T-helper 1 cell (primary cell): ENCODE measurements around the gene ZNF514.
"Not testable (repeated sequence)": the region's sequence is repeated elsewhere in the genome, so short reads cannot be mapped to it uniquely, and the experiment has no call there.

ENCODE experiments used
- DNase-seq, 5 donors: peaks; one replicate each; pipeline ENCODE4 v3.0.0-alpha.2; 2012 to 2020

ZNF514 gene

DNA sequence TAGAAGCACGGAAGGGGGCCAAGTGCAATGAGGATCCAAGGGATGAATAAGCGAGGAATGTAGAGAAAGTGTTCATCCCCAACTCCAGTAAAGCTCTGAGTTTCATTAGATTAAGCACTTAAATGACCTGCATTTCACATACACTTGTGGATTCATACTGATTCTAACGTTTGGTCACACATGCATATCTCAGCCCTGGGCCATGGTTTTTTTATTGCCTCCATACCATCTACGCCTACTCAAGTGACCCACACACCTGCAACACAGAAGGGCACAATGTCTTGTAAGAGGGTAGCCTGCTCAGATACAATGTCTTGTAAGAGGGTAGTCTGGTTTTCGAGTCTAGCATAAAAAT lies 37.5 kb downstream of the ZNF514 start:
- DNase-seq: no peak

DNA sequence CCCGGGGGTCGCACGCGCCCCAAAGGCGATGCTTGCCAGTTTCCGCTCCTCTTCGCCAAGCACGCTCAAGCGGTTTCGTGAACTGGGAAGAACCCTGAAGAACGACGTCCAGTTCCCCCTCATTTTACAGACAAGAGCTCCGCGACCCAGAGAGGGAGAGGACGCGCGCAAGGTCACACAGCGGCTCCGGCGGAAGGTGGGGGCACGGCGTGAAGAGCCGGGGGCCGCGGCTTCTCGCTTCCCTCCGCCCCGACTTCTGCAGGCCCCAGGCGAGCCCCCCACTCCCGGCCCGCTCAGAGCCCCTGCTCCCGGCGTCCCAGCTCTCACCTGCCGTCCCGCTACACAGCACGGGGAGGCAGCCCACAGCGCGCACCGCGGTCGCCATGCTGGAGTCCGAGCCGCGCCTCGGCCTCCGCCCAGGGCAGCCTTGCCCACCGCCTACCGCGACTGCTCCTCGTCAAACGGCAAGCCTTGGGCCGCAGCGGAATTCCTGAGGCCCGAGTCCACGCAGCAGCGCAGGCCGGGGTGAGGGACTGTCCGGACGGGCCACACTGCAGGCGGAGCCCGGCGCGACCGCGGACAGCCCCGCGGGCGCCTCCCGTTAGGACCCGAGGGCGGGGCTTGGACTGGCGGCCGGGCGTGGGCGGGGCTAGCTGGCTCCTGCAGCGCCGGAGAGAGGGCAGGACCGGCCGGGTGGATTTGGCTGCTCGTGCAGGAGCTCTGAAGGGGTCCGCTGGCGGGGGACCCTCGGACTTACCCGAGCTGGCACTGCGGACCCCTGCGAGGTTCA lies 38.0 kb downstream of the ZNF514 start, which contains the start of gene MRPS5:
Gene MRPS5 (minus strand): TSS at position 402 of the 790 bp plus-strand sequence. CDS start 17 bp downstream, at position 385.
- DNase-seq: peak; percentile 59 to 81 (median 73)

DNA sequence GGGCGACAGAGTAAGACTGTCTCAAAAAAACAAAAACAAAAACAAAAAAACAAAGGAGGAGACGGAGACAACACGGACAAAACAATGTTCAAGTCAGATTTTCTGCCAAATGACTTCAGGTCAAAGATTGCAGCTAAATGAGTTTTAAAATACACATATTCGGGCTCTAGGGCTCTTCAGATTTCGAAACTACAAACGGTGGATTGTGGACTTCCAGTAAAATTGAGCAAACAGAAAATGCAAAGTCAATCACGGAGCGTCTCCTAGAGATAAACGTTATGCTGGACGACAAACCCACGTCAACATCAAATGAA lies 38.6 kb downstream of the ZNF514 start:
- no peak for DNase-seq

DNA sequence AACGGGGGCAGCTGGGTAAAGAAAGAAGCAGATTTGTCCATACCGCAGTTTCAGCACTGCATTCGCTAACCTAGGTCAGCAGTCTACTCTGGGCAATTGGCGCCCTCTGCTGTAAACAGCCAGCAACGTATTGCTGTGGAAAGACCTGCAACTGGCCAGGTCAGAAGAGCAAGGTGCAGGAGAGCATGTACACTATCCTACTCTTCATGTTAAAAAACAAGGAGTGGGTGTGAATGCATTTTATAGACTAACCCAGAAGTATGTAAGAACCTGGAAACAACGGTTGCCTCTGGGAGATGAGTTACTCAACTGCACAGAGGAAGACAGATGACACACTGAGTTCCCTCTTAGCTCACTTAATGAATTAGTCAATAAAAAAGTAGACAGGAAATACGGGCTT lies 44.2 kb downstream of the ZNF514 start:
- peak; percentile 46 to 76 (median 60) for DNase-seq

DNA sequence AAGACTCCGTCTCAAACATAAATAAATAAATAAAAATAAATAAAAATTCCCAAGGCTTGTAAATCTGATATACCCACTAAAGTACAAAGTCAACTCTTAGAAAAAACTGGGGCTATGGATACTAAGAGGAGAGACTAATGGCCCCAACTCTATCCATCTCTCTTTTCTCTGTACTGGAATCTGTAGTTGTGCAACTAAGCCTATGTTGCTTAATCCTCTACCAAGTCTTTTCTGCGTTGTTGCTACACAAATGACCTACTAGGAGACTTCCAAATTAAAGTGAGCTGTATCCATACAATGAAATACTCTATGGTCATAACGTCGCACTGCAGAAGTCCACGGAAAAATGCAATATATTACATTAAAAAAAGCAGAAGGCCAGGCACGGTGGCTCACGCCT lies 46.2 kb downstream of the ZNF514 start:
- DNase-seq: no peak

DNA sequence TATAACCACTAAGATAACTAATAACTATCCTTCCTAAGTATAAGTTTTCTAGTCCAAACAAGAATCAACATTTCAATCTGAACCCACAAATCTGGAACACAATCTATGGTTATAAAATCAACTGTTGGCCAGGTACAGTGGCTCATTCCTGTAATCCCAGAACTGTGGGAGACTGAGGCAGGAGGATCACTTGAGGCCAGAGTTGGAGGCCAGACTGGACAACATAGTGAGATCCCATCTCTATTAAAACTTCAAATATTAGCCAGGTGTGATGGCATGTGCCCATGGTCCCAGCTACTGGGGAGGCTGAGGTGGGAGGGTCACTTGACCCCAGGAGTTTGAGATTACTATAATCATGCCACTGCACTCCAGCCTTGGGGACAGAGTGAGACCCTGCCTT lies 49.3 kb downstream of the ZNF514 start:
- no peak for DNase-seq

DNA sequence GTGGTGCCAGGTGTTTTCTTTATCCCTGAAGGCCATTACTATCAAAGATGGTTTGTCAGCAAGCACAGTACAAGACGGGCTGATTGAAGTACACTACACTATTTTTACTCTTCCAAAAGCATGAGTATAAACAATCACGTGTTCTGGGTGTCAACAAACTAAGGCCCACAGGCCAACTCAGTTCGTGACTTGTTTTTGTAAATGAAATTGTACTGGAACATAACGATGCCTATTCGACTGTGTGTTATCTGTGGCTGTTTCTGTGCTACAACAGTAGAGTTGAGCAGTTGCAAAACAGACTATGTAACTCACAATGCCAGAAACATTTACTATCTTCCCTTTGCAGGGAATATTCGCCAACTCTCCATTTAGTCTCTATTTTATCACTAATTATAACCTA lies 50.4 kb downstream of the ZNF514 start:
- no peak for DNase-seq

DNA sequence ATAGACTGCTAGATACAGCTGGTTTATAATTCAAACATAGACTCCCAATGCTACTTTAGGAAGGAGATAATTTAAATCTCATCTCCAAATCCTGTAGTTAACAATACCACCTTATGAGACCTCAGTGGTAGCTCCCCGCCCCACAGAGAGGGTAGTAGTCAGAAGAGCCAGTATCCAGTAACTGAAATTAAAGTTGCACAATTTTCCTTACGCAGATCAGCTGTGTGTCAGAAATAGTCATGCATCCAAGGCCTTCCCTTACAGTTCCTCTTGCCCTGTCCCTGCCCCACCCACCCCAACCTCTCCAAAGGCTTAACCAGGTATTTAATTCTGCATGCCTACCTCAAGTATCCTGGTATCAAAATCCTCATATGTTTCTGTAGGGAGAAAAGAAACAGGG lies 53.6 kb downstream of the ZNF514 start:
- DNase-seq: no peak

DNA sequence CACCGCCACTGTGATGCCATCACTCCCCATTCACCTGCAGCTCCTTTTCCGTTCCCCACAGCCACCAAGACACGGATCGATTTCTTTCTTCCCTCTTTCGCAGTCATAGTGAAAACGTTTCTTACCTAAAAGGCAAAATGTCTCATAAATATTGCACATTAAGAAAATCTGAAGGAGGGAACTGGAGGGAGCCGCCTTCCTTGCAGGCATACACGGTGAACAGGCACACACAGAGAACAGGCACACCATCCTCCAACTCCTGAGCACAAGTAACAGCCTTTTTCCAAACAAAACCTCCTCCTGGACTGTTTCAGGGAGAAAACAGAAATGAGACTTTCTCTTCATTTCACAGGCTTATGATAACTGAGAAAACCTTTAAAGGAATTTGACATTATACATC lies 55.0 kb downstream of the ZNF514 start:
- DNase-seq: no peak

DNA sequence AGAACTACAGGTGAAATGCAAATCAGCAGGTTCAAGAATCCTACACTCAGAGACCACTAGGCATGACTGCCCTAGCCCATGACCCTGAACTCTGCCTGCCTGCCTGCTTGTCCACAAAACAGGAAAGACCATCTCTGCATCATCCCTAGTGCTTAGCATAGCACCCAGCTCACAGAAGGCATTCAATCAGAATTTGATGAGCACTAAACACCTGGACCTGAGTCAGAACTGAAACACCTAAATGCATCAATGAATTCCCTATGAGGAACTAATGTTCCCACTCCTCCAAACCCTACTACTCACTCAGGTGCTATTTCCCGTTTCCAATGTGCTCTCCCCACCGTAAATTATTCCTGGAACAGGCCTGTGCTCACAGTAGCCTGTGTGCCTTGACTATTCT lies 59.7 kb downstream of the ZNF514 start:
- no peak for DNase-seq

DNA sequence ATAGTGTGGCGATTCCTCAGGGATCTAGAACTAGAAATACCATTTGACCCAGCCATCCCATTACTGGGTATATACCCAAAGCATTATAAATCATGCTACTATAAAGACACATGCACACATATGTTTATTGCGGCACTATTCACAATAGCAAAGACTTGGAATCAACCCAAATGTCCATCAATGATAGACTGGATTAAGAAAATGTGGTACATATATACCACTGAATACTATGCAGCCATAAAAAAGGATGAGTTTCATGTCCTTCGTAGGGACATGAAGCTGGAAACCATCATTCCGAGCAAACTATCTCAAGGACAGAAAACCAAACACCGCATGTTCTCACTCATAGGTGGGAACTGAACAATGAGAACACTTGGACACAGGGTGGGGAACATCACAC lies 61.4 kb downstream of the ZNF514 start:
- DNase-seq: not testable (repeated sequence)
